HEK293 (cell line): ENCODE data around the gene TAAR9.

Source experiments
- CTCF ChIA-PET: fragments of 350-600 bp; formaldehyde crosslinking; extraction: SDS; loops from one replicate; lab custom pipeline; 2021; ENCODE audit warnings: antibody characterized with exemption; lab: Yijun Ruan, JAX
- POLR2A ChIA-PET: fragments of 300-600 bp; formaldehyde crosslinking; extraction: SDS; loops from one replicate; lab custom pipeline; 2020; ENCODE audit warnings: antibody characterized with exemption, inconsistent platforms; lab: Yijun Ruan, JAX
- H3K27ac ChIP-seq: fragments of 200-500 bp; sonication (Bioruptor generic); 2 replicates; pipeline ENCODE4 v1.5.1; 2014; ENCODE audit warnings: low read depth, low read length, control low read depth, inconsistent platforms; ENCODE audit errors: extremely low read depth
- H3K36me3 ChIP-seq, 2 experiments: fragments of 200-500 bp in 1 of 2; sonication (Bioruptor generic) in 1 of 2; 1 replicate in 1 of 2; 2 replicates in 1 of 2; pipeline ENCODE4 v1.5.1; 2014 to 2017; ENCODE audit warnings: inconsistent platforms in 2 of 2, low read length in 2 of 2; ENCODE audit not compliant: control insufficient read depth in 2 of 2, insufficient read depth in 1 of 2
- H3K4me1 ChIP-seq: fragments of 200-500 bp; sonication (Bioruptor generic); 2 replicates; pipeline ENCODE4 v1.5.1; 2014; ENCODE audit warnings: mild to moderate bottlenecking, low read length, inconsistent platforms; ENCODE audit not compliant: control insufficient read depth, insufficient read depth
- H3K4me3 ChIP-seq: 2 replicates; pipeline ENCODE4 v1.5.1; 2011; ENCODE audit warnings: low read depth, mild to moderate bottlenecking, control low read depth, low read length, moderate library complexity
- H3K9me3 ChIP-seq: fragments of 200-500 bp; sonication (Bioruptor generic); 2 replicates; pipeline ENCODE4 v1.5.1; 2014; ENCODE audit warnings: low read depth, low read length, inconsistent platforms; ENCODE audit not compliant: control insufficient read depth, insufficient read depth
- HOXD13 ChIP-seq: sonication (generic); formaldehyde crosslinking; IDR thresholded peaks from 2 replicates; pipeline ENCODE4 v1.8.0; 2022; ENCODE audit warnings: missing genetic modification reagents, borderline replicate concordance
- KLF8 ChIP-seq: fragments of 450-650 bp; formaldehyde crosslinking; IDR thresholded peaks from 2 replicates; pipeline ENCODE4 v1.5.1; 2016; ENCODE audit warnings: missing biosample characterization, missing genetic modification characterization
- TRIM28 ChIP-seq: IDR thresholded peaks from 2 replicates; pipeline ENCODE4 v1.6.1; 2011; ENCODE audit warnings: low read length, control low read depth, borderline replicate concordance
- ZEB2 ChIP-seq: fragments of 450-650 bp; formaldehyde crosslinking; IDR thresholded peaks from 2 replicates; pipeline ENCODE4 v1.5.1; 2016; ENCODE audit warnings: missing biosample characterization, missing genetic modification characterization
- ZFP3 ChIP-seq: fragments of 450-650 bp; formaldehyde crosslinking; IDR thresholded peaks from 2 replicates; pipeline ENCODE4 v1.5.1; 2016; ENCODE audit warnings: low read depth, missing biosample characterization, missing genetic modification characterization
- ZNF133 ChIP-seq: fragments of 450-650 bp; formaldehyde crosslinking; IDR thresholded peaks from 2 replicates; pipeline ENCODE4 v1.5.1; 2016; ENCODE audit warnings: missing biosample characterization, missing genetic modification characterization
- ZNF19 ChIP-seq: fragments of 450-650 bp; formaldehyde crosslinking; IDR thresholded peaks from 2 replicates; pipeline ENCODE4; 2016; ENCODE audit warnings: missing biosample characterization, missing genetic modification characterization, low read depth
- ZNF214 ChIP-seq: fragments of 450-650 bp; formaldehyde crosslinking; IDR thresholded peaks from 2 replicates; pipeline ENCODE4 v1.5.1; 2017; ENCODE audit warnings: missing biosample characterization, mild to moderate bottlenecking, missing genetic modification characterization, borderline replicate concordance
- ZNF239 ChIP-seq: fragments of 450-650 bp; formaldehyde crosslinking; IDR thresholded peaks from 2 replicates; pipeline ENCODE4 v1.5.1; 2016; ENCODE audit warnings: missing biosample characterization, missing genetic modification characterization
- ZNF302 ChIP-seq: fragments of 450-650 bp; formaldehyde crosslinking; IDR thresholded peaks from 2 replicates; pipeline ENCODE4 v1.5.1; 2016; ENCODE audit warnings: missing biosample characterization, missing genetic modification characterization, low read depth
- ZNF341 ChIP-seq: fragments of 450-650 bp; formaldehyde crosslinking; IDR thresholded peaks from 2 replicates; pipeline ENCODE4; 2016; ENCODE audit warnings: low read depth, missing biosample characterization, missing genetic modification characterization
- ZNF433 ChIP-seq: fragments of 450-650 bp; formaldehyde crosslinking; IDR thresholded peaks from 2 replicates; pipeline ENCODE4 v1.5.1; 2016; ENCODE audit warnings: missing biosample characterization, missing genetic modification characterization, low read depth
- ZNF510 ChIP-seq: fragments of 450-650 bp; formaldehyde crosslinking; IDR thresholded peaks from 2 replicates; pipeline ENCODE4 v1.5.1; 2018; ENCODE audit warnings: mild to moderate bottlenecking, missing genetic modification characterization, missing biosample characterization; ENCODE audit not compliant: insufficient replicate concordance
- ZNF549 ChIP-seq: fragments of 450-650 bp; IDR thresholded peaks from 2 replicates; pipeline ENCODE4 v1.5.1; 2018; ENCODE audit warnings: missing biosample characterization, missing genetic modification characterization, mild to moderate bottlenecking, inconsistent platforms, moderate library complexity
- ZNF596 ChIP-seq: fragments of 450-650 bp; IDR thresholded peaks from 2 replicates; pipeline ENCODE4 v1.5.0; 2018; ENCODE audit warnings: missing biosample characterization, mild to moderate bottlenecking, missing genetic modification characterization, moderate library complexity
- ZNF623 ChIP-seq: fragments of 450-650 bp; formaldehyde crosslinking; IDR thresholded peaks from 2 replicates; pipeline ENCODE4 v1.5.1; 2016; ENCODE audit warnings: missing biosample characterization, missing genetic modification characterization
- ZNF660 ChIP-seq: fragments of 450-650 bp; IDR thresholded peaks from 2 replicates; pipeline ENCODE4 v1.5.1; 2018; ENCODE audit warnings: missing biosample characterization, mild to moderate bottlenecking, missing genetic modification characterization
- ZNF670 ChIP-seq: fragments of 450-650 bp; formaldehyde crosslinking; IDR thresholded peaks from 2 replicates; pipeline ENCODE4 v1.5.1; 2016; ENCODE audit warnings: missing biosample characterization, missing genetic modification characterization, low read depth
- ZSCAN18 ChIP-seq: fragments of 450-650 bp; formaldehyde crosslinking; IDR thresholded peaks from 2 replicates; pipeline ENCODE4 v1.5.1; 2016; ENCODE audit warnings: missing biosample characterization, missing genetic modification characterization
- TF ChIP-seq, protein P1 (sequence below): fragments of 450-650 bp; IDR thresholded peaks from 2 replicates; pipeline ENCODE4 v1.5.1; 2018; ENCODE audit warnings: missing biosample characterization, missing genetic modification characterization
- TF ChIP-seq, protein P2 (sequence below): fragments of 450-650 bp; formaldehyde crosslinking; IDR thresholded peaks from 2 replicates; pipeline ENCODE4 v1.5.1; 2016; ENCODE audit warnings: missing biosample characterization, missing genetic modification characterization
- TF ChIP-seq, protein P3 (sequence below): fragments of 450-650 bp; formaldehyde crosslinking; IDR thresholded peaks from 2 replicates; pipeline ENCODE4 v1.5.0; 2017; ENCODE audit warnings: missing biosample characterization, missing genetic modification characterization, borderline replicate concordance
- TF ChIP-seq, protein P4 (sequence below): fragments of 450-650 bp; formaldehyde crosslinking; IDR thresholded peaks from 2 replicates; pipeline ENCODE4 v1.5.1; 2017; ENCODE audit warnings: missing biosample characterization, missing genetic modification characterization
- TF ChIP-seq, protein P5 (sequence below): fragments of 450-650 bp; formaldehyde crosslinking; IDR thresholded peaks from 2 replicates; pipeline ENCODE4 v1.5.1; 2016; ENCODE audit warnings: missing biosample characterization, missing genetic modification characterization
- TF ChIP-seq, protein P6 (sequence below): fragments of 450-650 bp; formaldehyde crosslinking; IDR thresholded peaks from 2 replicates; pipeline ENCODE4 v1.5.1; 2017; ENCODE audit warnings: missing biosample characterization, missing genetic modification characterization

TAAR9 gene

GRCh38 chr6:132511831-132512220 is 26.3 kb upstream of the TAAR9 start:
- ChIA-PET POLR2A (interaction anchor here (1.4 to 1.7 kb wide), 3 partner anchors 303 to 562 kb away, joined by 4 to 8 read pairs (median 6); partner anchors contain the start of gene RPS12), CTCF (interaction anchor here (0.9 to 1.2 kb wide), 2 partner anchors 232 to 239 kb away, joined by 3 to 9 read pairs; no protein-coding TSS in a partner anchor)
- TF ChIP-seq, protein P1, sequence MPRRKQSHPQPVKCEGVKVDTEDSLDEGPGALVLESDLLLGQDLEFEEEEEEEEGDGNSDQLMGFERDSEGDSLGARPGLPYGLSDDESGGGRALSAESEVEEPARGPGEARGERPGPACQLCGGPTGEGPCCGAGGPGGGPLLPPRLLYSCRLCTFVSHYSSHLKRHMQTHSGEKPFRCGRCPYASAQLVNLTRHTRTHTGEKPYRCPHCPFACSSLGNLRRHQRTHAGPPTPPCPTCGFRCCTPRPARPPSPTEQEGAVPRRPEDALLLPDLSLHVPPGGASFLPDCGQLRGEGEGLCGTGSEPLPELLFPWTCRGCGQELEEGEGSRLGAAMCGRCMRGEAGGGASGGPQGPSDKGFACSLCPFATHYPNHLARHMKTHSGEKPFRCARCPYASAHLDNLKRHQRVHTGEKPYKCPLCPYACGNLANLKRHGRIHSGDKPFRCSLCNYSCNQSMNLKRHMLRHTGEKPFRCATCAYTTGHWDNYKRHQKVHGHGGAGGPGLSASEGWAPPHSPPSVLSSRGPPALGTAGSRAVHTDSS (tag by site-specific recombination), result no peak
- no peak for TF ChIP-seq ZNF214
- no peak for TF ChIP-seq ZNF510 (tag by site-specific recombination)
- no peak for TF ChIP-seq ZNF19 (tag by site-specific recombination)
- TF ChIP-seq ZNF660 (tag by site-specific recombination), result no peak
- TF ChIP-seq, protein P2, sequence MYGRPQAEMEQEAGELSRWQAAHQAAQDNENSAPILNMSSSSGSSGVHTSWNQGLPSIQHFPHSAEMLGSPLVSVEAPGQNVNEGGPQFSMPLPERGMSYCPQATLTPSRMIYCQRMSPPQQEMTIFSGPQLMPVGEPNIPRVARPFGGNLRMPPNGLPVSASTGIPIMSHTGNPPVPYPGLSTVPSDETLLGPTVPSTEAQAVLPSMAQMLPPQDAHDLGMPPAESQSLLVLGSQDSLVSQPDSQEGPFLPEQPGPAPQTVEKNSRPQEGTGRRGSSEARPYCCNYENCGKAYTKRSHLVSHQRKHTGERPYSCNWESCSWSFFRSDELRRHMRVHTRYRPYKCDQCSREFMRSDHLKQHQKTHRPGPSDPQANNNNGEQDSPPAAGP, result no peak
- no peak for TF ChIP-seq ZNF623
- TF ChIP-seq ZSCAN18 (tag by site-specific recombination), result no peak
- TF ChIP-seq ZNF341 (tag by site-specific recombination), result no peak
- no peak for TF ChIP-seq ZNF302 (tag by site-specific recombination)
- TF ChIP-seq KLF8 (tag by site-specific recombination), result no peak
- TF ChIP-seq ZFP3 (tag by site-specific recombination), result no peak
- TF ChIP-seq, protein P3, sequence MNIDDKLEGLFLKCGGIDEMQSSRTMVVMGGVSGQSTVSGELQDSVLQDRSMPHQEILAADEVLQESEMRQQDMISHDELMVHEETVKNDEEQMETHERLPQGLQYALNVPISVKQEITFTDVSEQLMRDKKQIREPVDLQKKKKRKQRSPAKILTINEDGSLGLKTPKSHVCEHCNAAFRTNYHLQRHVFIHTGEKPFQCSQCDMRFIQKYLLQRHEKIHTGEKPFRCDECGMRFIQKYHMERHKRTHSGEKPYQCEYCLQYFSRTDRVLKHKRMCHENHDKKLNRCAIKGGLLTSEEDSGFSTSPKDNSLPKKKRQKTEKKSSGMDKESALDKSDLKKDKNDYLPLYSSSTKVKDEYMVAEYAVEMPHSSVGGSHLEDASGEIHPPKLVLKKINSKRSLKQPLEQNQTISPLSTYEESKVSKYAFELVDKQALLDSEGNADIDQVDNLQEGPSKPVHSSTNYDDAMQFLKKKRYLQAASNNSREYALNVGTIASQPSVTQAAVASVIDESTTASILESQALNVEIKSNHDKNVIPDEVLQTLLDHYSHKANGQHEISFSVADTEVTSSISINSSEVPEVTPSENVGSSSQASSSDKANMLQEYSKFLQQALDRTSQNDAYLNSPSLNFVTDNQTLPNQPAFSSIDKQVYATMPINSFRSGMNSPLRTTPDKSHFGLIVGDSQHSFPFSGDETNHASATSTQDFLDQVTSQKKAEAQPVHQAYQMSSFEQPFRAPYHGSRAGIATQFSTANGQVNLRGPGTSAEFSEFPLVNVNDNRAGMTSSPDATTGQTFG (tag by site-specific recombination), result no peak
- TF ChIP-seq, protein P4, sequence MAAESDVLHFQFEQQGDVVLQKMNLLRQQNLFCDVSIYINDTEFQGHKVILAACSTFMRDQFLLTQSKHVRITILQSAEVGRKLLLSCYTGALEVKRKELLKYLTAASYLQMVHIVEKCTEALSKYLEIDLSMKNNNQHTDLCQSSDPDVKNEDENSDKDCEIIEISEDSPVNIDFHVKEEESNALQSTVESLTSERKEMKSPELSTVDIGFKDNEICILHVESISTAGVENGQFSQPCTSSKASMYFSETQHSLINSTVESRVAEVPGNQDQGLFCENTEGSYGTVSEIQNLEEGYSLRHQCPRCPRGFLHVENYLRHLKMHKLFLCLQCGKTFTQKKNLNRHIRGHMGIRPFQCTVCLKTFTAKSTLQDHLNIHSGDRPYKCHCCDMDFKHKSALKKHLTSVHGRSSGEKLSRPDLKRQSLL (tag by site-specific recombination), result no peak
- TF ChIP-seq ZNF239 (tag by site-specific recombination), result no peak
- no peak for TF ChIP-seq ZNF596 (tag by site-specific recombination)
- TF ChIP-seq HOXD13 (CRISPR knock-in tag), result no peak
- peaks cover 5 to 13% of the 10 kb centered on the region in 2 experiments for H3K36me3 ChIP-seq
- no peak overlapping the region for H3K27ac ChIP-seq
- H3K4me3 ChIP-seq, result peak overlapping the region; percentile 85
- peaks cover 5% of the 10 kb centered on the region for H3K4me1 ChIP-seq
- H3K9me3 ChIP-seq, result no peaks in the 10 kb centered on the region

GRCh38 chr6:132512342-132512637 is 25.8 kb upstream of the TAAR9 start:
- Histone ChIP-seq H3K27ac (peak overlapping the region; percentile 6; the same call in 1 of the 2 replicates), H3K4me3 (peak overlapping the region; percentile 85), H3K9me3 (no peaks in the 10 kb centered on the region), H3K4me1 (peaks cover 5% of the 10 kb centered on the region), H3K36me3 (peaks cover 5 to 12% of the 10 kb centered on the region in 2 experiments; a peak in 2 of 3 replicates)
- CTCF ChIA-PET, result interaction anchor here (0.6 to 1.2 kb wide), 3 partner anchors 22 to 232 kb away, joined by 3 to 12 read pairs (median 4); no protein-coding TSS in a partner anchor
- POLR2A ChIA-PET, result interaction anchor here (0.6 to 1.7 kb wide), 6 partner anchors 274 to 562 kb away, joined by 4 to 13 read pairs (median 10); partner anchors contain the start of genes CCN2, RPS12 and SLC18B1
- TF ChIP-seq, protein P5, sequence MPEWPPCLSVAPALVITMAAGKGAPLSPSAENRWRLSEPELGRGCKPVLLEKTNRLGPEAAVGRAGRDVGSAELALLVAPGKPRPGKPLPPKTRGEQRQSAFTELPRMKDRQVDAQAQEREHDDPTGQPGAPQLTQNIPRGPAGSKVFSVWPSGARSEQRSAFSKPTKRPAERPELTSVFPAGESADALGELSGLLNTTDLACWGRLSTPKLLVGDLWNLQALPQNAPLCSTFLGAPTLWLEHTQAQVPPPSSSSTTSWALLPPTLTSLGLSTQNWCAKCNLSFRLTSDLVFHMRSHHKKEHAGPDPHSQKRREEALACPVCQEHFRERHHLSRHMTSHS (tag by site-specific recombination), result no peak
- TF ChIP-seq TRIM28 (no peak), ZNF133 (tag by site-specific recombination) (no peak), ZNF549 (tag by site-specific recombination) (no peak), ZNF670 (tag by site-specific recombination) (no peak), ZEB2 (tag by site-specific recombination) (no peak), ZNF433 (no peak)
- TF ChIP-seq, protein P6, sequence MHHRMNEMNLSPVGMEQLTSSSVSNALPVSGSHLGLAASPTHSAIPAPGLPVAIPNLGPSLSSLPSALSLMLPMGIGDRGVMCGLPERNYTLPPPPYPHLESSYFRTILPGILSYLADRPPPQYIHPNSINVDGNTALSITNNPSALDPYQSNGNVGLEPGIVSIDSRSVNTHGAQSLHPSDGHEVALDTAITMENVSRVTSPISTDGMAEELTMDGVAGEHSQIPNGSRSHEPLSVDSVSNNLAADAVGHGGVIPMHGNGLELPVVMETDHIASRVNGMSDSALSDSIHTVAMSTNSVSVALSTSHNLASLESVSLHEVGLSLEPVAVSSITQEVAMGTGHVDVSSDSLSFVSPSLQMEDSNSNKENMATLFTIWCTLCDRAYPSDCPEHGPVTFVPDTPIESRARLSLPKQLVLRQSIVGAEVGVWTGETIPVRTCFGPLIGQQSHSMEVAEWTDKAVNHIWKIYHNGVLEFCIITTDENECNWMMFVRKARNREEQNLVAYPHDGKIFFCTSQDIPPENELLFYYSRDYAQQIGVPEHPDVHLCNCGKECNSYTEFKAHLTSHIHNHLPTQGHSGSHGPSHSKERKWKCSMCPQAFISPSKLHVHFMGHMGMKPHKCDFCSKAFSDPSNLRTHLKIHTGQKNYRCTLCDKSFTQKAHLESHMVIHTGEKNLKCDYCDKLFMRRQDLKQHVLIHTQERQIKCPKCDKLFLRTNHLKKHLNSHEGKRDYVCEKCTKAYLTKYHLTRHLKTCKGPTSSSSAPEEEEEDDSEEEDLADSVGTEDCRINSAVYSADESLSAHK (tag by site-specific recombination), result no peak
